OCI-LY7 (cell line): ENCODE results near the gene TUBB6.

Experiments
- EZH2phosphoT487 ChIP-seq: fragments of 200-600 bp; sonication (generic); IDR thresholded peaks from 2 replicates; pipeline ENCODE4 v1.6.1; 2018; ENCODE audit warnings: low read depth, borderline replicate concordance, mild to moderate bottlenecking, mixed run types, antibody characterized with exemption, low read length, moderate library complexity, mixed read lengths
- TF ChIP-seq, protein P1 (sequence below): fragments of 200-600 bp; sonication (generic); conservative IDR thresholded peaks from 2 replicates; pipeline ENCODE4 v1.5.1; 2014; ENCODE audit warnings: mild to moderate bottlenecking, antibody characterized with exemption, low read length, moderate library complexity, mixed read lengths

DNA sequence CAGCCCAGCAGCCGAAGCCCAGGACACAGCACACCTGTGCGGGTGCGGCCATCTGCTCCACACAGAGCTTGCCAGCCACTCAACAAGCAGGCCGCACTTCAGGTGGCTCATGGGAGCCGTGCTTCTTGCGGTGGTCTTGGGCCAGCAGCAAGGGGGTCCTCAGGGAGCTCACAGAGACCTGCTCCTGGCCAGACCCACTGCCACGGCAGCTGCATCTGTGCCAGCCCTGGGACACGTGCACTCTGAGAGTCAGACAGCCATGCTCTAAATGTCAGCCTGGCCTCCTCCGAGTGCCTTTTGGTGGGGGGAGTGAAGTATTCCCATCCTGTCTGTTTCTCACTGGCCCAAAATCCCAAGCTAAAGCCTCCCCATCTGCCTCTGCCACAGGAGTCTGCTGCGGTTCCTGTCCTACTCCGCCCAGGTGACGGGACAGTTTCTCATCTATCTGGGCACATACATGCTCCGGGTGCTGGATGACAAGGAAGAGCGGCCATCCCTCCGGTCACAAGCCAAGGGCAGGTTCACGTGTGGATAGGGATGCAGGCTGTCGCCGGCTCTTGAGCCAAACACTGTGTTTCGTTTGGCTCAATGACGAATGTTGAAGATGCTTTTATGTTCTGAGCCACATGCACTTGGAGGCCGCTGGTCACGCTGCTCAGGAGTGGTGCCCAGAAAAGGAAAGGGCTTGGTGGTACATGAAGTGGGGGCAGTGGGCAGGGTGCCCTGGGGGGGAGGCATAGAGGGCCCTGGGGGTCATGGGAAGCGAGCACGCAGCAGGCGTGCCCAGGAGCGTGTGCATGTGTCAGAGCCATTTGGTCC, 31.1 kb upstream of the TUBB6 start:
- TF ChIP-seq, protein P1, sequence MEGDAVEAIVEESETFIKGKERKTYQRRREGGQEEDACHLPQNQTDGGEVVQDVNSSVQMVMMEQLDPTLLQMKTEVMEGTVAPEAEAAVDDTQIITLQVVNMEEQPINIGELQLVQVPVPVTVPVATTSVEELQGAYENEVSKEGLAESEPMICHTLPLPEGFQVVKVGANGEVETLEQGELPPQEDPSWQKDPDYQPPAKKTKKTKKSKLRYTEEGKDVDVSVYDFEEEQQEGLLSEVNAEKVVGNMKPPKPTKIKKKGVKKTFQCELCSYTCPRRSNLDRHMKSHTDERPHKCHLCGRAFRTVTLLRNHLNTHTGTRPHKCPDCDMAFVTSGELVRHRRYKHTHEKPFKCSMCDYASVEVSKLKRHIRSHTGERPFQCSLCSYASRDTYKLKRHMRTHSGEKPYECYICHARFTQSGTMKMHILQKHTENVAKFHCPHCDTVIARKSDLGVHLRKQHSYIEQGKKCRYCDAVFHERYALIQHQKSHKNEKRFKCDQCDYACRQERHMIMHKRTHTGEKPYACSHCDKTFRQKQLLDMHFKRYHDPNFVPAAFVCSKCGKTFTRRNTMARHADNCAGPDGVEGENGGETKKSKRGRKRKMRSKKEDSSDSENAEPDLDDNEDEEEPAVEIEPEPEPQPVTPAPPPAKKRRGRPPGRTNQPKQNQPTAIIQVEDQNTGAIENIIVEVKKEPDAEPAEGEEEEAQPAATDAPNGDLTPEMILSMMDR: no peak
- no peak for TF ChIP-seq EZH2phosphoT487
